HepG2 (cell line): ENCODE measurements around the gene LRRC45. TPM values are rescaled to one million over a fixed set of nuclear protein-coding genes. Genes with fewer than 3 reads are reported as not detected.

ENCODE experiments used
- ELF1 ChIP-seq: sonication (generic); formaldehyde crosslinking; IDR thresholded peaks from 2 replicates; pipeline ENCODE4 v1.4.0; 2020; ENCODE audit warnings: missing genetic modification reagents
- KDM6A ChIP-seq: IDR thresholded peaks from 2 replicates; pipeline ENCODE4 v1.6.1; 2016; ENCODE audit warnings: low read depth
- PBX2 ChIP-seq: IDR thresholded peaks from 2 replicates; pipeline ENCODE4 v1.6.1; 2016; ENCODE audit warnings: control low read depth
- POLR2AphosphoS5 ChIP-seq: IDR thresholded peaks from 2 replicates; pipeline ENCODE4 v1.6.1; 2012; ENCODE audit warnings: low read depth, low read length
- RORA ChIP-seq: sonication (generic); formaldehyde crosslinking; IDR thresholded peaks from 2 replicates; pipeline ENCODE4 v1.5.0; 2020; ENCODE audit warnings: mild to moderate bottlenecking, missing genetic modification reagents, moderate library complexity
- TAF15 ChIP-seq: fragments of 200-400 bp; formaldehyde crosslinking; IDR thresholded peaks from one replicate; pipeline ENCODE4 v1.6.1; 2018; ENCODE audit warnings: mild to moderate bottlenecking, low read depth, low read length; ENCODE audit not compliant: poor library complexity, severe bottlenecking
- TEF ChIP-seq: sonication (generic); formaldehyde crosslinking; IDR thresholded peaks from 2 replicates; pipeline ENCODE4 v1.5.0; 2020; ENCODE audit warnings: missing genetic modification reagents
- ZBTB38 ChIP-seq: sonication (generic); formaldehyde crosslinking; IDR thresholded peaks from 2 replicates; pipeline ENCODE4 v1.5.1; 2020; ENCODE audit warnings: mild to moderate bottlenecking, missing genetic modification reagents
- ZNF407 ChIP-seq: sonication (generic); formaldehyde crosslinking; IDR thresholded peaks from one replicate; pipeline ENCODE4 v1.5.1; 2020; ENCODE audit warnings: mild to moderate bottlenecking, missing genetic modification reagents; ENCODE audit errors: not compliant biosample characterization
- ZNF710 ChIP-seq: sonication (generic); formaldehyde crosslinking; IDR thresholded peaks from 2 replicates; pipeline ENCODE4 v1.5.0; 2020; ENCODE audit warnings: mild to moderate bottlenecking, missing genetic modification reagents, borderline replicate concordance
- polyA plus RNA-seq, 8 experiments: library from polyadenylated mRNA; depleted of rRNA in 3 of 8; stranded (reverse) in 7 of 8; unstranded in 1 of 8; fragments of >200 nt; fragmentation: Illumina TruSeq in 4 of 8; extraction: Trizol in 4 of 8; gene quantifications; 2 replicates each; pipeline versions ENCODE4 v1.2.1 to v1.2.3, GENCODE V29; 2011 to 2016; ENCODE audit warnings: low read depth in 4 of 8, missing spikeins in 1 of 8, mixed read lengths in 1 of 8; ENCODE audit not compliant: insufficient read depth in 1 of 8
- total RNA-seq, 5 experiments: library from RNA; depleted of rRNA; stranded (reverse); fragments of >200 nt; fragmentation: Illumina TruSeq; extraction: Trizol; gene quantifications; 2 replicates each; pipeline ENCODE4 v1.2.3, GENCODE V29; 2016; ENCODE audit warnings: low read depth in 1 of 5

The LRRC45 gene
- total and polyA plus RNA-seq, 2 of the 13 experiments (the other 11 are each of a cell fraction or from before 2014, with no cell fraction given), result 11.6 to 48.1 TPM

GRCh38 chr17:82019690-82020571 is 3.2 kb upstream of the LRRC45 start (continued):
- TF ChIP-seq ZNF407, result peak; percentile 73
- TF ChIP-seq TEF (CRISPR knock-in tag), result no peak
- no peak for TF ChIP-seq KDM6A (CRISPR knock-in tag)
- TF ChIP-seq TAF15, result peak; percentile 97
- 0 out of 2 replicates have a peak, but pooled peaks have one; percentile 7 for TF ChIP-seq ZBTB38 (CRISPR knock-in tag)
- no peak for TF ChIP-seq RORA (CRISPR knock-in tag)
- TF ChIP-seq ELF1 (CRISPR knock-in tag), result 0 out of 2 replicates have a peak, but pooled peaks have one; percentile 10
- no peak; the same call in none of the 2 replicates for TF ChIP-seq POLR2AphosphoS5
- TF ChIP-seq PBX2 (CRISPR knock-in tag), result no peak
- TF ChIP-seq ZNF710 (CRISPR knock-in tag), result peak; percentile 12; the same call in 1 of the 2 replicates
